ENCODE measurements around the gene POU2AF3.

DNA sequence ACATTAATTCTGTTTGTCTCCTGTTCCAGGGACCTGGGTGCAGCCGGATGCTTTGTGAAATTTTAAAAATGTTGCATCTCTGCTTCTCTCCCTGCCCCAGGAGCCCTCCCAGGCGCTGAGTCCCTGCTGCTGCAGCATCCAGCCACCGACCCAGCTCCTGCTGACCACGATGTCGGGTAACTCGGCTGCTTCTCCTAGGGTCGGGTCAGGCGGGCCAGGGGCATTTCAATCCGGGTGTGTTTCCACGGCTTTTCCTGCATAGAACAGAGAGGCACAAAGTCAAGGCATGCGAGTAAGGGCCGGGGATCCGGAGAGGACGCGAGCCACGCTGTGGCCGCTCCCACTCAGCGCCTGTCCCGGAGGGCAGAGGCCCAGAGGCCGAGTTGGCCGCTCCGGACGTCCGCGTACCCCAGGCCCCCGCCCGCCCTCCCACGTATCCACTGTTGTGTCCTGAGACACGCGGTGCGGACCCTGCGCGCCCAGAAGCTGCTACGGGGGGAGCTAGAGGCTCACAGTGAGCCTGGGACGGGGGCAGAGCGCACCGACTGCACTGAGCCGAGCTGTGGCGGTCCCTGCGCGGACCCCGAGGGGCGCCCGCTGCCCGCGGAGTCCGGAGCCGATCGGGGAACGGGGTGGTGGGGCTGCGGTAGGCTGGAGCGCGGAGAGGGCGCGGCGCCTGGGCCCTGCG lies at the start of gene POU2AF3:
- TF ChIP-seq GATA2 (IDR thresholded peaks at IDR 0.05; ENCODE audit: low read depth, low read length): no peak
- no peak for TF ChIP-seq GATA3 (IDR thresholded peaks at IDR 0.05; ENCODE audit: low read depth, low read length)

Data from SH-SY5Y (cell line).